ENCODE results near the gene SORCS2. TPM values are rescaled to one million over a fixed set of nuclear protein-coding genes. Genes with fewer than 3 reads are reported as not detected.
A peak's percentile ranks its signal among the peaks of the same experiment; 100 is the strongest.

The SORCS2 gene
- total RNA-seq, 1 donor from 2014 or later, result 13.4 TPM

DNA sequence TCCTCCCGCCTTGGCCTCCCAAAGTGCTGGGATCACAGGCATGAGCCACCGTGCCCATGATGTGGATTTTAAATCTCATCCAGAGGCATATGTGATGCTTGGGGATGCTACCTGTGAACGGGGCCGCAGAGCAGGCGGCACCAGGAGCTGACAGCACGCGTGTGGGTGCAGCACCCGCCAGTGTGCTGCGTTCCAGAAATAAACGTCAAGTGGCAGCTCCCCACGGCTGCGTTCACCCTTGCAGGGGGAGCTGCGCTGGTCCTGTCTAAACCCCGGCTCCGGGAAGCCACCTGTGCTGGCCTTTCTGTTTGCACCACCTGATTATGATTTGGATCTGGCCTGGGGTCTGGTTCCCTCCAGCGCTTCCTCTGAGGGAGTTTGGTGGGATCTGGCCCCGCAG is 77.8 kb downstream of the SORCS2 start:
- DNase-seq, result no peak

DNA sequence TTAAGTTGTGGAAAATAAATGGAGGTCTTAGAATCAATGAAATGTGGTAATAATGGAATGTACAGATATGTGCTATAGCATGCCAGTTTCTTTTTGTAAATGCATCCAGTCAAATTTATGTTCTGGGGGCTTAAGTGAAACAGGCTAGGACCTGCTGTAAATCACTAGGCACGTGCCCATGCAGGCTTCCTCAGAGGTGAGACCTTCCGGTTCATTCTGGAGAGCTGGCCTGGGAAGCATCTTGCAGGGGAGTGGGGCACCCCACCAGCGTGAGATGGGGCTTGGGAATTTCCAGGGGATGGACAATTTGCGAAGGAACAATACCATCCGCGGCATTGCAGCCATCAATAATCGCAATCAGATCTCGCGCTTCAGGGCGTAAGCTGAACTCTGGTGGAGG is 80.1 kb downstream of the SORCS2 start:
- no peak for DNase-seq

DNA sequence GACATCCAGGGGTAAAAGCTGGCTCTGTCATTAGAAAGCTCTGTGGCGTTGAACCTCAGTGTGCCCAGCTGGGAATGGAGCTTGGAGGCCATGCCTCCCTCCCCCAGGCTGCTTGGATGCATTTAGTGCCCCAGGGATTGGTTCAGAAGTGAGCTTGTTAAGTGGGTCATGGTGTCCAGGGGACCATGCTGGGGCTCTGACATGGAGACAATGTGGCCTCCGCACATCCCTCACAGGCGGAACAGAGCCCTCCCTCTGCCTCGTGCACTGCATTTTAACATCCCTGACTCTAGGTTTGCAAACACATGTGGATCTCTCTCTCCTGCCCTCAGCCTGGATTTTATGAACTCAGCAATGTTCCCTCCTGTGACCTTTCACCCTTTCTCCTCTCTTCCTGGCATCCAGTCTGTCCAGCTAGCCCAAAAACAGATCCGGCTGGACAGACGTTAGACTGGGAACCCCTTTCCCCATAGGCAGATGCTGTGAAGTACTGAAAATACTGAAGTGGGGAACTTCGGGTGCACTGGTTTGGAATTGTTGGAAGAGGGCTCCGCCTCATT is 81.5 kb downstream of the SORCS2 start:
- no peak for DNase-seq

DNA sequence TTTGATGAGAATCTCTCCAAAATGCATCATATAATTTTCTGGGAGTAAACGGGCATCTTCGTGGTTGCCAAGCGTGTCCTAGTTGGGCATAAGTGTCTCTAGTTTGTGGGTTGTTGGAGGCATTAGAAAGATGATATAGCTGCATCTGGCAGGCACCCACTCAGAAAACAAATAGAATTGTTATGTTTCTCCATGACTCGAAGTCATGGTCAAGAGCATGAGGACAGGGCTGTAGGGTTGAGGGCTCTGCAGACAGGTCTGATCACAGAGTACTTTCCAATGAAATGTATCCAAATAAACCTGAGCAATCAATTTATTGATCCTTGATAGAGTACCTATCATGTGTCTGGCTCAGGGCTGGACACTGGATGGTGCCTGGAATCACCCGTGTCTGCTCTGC is 82.7 kb downstream of the SORCS2 start:
- no peak for DNase-seq

DNA sequence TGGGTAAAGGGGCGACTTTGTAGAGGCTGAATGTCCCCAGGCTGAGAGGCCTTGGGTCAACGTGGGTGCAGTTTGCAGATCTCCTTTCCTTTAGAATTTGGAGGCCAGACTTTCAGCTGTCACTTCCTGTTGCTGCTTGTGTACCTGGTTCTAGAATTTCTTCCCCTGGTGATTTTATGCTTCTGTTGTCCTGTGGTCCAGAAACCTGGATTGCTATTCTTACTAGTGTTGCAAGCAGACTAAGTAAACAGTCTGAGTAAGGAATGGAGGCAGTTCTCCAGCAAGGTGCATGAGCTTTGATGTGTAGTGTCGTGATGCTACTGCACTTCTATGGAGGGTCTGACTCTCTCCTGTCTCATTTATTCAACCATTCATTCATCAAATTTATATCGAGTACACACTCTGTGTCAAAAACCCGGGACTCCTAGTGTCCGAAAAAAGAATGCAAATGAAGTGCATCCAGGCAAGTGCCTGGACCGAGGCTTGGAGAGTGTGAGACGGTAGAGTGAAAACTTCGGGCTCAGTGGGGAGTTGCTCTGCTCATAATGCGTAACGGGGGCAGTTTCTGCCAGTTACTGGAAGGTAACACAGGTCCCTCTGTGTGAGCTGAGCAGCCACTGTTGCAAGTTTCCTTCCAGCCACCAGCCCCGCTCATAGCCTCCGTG is 83.3 kb downstream of the SORCS2 start:
- no peak for DNase-seq

DNA sequence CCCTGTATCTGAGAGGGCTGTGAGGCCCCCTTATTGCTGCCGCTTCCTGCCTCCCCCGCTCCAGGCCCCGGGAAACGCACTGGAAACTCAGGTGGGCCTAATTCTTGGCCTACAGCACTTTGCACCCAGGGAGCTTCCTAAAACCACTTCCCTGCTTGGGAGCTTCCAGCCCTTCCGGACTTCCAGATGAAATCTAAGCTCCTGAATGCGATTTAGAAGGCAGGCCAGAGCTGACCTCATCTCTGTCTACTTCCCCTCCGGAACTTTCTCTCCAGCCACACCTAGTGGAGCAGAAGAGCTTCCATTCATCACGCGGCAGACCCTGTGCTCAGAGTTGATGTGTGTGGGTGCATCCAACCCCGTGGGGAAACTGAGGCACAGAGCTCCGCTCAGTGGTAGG is 84.2 kb downstream of the SORCS2 start:
- DNase-seq, result peak; percentile 67

DNA sequence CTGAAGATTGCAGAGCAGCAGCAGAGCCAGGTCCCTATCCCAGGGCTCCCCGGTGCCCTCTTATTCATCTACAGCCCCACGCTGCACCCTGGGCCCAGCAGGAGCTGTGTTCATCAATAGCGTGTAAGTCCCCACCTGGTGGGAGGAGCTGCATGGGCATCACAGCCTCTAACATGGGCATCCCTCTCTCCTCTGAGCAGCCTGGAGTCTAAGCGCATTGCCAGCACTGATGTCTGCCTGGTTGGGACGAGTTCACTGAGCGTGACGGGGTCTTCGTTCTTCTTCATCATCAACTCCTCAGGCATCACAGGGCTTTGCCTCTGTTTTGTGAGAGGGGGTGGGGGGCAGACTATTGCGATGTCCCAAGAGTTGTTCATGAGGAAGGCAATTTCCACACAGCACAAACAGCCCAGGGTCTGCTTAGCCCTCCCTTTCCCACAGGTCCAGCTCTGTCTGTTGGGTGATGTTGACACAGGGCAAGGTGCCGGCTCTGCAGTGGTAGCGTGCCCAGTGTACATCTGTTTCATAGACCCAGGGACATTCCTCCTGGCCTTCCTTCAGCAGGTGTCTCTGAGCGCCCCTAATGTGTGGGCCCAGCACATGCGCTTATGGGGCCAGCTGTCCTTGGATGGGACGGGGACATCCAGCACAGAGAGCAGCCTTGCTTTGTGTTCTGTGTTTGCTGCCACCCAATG is 85.9 kb downstream of the SORCS2 start:
- DNase-seq, result no peak

DNA sequence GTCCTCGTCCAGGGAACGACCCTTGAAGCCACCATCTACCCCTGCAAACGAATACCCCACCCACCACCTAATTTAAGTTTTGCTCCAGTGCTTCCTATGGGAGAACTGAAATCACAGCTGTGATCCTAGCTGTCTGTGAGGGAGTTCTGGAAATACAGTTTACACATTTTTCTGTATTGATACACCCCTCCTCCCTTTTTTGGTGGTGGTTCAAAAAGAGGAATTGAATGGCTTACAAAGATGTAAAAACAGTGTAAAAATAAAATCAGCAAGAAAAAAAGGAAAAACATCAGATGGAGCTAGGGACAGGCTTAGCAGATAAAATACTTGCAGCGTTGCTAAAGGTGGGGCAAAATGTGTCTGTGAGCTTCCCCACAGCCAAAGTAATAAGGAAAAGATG is 86.6 kb downstream of the SORCS2 start:
- DNase-seq, result no peak

DNA sequence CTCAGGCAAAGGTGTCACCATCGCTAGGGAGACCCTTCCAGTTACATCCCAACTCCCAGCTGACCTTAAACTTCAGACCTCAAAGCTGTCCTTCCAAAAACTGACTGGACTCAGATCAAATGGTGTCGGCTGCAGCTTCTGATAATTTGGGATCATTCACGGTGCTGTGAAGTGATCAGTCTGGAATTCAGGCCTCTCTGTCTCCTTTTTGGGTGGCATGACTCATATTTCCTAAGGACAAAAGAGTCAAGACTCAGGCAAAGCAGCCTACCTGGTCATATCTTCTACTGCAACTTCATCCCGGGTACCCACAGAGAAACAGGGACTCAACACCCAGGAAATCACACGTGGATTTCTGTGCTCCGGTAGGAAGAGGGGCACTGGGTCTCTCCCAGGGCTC is 87.6 kb downstream of the SORCS2 start:
- no peak for DNase-seq

DNA sequence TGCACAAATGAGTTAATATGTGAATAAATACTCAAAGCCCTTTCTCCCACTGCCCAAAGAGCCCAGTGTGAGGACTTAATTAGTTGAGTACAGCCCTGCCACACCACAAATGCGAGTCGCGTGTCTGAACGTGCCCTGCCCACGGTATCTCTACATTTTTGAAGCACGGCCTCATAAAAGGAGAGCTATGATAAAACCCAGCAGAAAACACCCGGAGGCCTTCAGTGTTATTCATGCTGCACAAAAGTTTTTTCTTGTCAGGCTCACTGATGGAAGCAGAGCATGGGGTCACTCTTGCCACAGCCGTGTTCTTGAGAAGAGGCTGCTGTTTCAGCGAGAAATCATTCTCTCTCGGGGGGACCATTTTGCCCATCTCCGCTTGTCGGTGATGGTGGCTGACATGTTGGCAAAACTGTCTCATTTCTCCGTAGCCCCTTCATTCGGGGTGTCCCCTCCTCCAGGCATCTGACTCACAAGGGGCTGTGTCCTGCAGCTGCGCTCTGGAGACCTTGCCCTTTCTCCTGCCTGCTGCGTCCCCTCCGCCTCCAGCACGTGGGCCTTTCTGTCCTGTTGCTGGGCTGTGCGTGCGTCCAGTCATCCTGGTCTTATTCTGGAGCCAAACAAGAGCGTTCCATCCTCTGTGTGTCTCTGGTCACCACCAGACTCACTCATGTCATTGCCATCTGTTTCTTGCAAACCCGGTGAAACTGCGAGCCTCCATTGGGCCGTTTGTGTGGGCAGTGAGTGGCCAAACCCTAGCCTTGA is 88.8 kb downstream of the SORCS2 start:
- no peak for DNase-seq

DNA sequence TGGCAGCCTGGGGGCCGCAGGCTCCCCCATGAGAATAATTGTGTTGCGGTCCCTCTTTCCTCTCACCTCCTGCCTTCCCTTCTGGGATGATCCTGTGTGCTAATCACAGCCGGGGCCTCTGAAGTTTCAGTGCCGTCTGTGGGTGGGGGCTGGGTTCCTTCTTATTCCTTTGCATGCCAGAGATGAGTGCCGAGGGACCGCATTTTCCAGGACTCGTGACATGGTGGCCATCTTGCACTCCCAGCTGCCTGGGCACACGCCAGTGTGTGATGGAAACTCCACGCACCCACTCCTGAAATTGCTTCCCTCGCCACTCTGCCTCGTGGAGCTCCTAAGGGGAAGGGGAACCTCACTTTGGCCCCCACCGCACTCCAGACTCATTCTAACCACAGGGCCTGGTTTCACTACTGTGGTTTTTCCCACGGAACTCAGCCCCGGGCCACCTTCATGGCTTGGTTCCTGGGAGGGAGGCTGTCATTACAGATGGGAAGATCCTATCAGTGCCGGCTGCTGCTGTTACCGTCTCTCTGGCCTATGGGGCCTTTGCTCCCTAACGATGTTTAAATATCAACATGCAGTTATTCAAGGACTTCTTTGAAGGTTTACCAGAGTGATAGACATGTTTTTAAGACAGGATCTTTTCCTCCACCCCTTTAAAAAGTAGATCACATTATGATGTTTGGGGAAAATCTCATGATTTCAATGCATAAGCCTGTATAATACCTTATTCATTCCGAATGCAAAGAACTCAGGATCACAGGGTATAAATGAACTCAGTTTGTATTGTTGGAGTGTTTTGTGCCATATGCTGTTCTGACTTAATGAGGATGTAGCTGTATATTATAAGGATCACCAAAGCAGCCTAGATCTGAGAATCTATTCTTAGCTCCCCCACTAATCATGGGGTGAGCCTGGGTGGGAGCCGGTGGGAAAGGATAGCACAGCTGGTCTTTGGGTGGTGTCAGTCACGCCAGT is 89.6 kb downstream of the SORCS2 start:
- no peak for DNase-seq

DNA sequence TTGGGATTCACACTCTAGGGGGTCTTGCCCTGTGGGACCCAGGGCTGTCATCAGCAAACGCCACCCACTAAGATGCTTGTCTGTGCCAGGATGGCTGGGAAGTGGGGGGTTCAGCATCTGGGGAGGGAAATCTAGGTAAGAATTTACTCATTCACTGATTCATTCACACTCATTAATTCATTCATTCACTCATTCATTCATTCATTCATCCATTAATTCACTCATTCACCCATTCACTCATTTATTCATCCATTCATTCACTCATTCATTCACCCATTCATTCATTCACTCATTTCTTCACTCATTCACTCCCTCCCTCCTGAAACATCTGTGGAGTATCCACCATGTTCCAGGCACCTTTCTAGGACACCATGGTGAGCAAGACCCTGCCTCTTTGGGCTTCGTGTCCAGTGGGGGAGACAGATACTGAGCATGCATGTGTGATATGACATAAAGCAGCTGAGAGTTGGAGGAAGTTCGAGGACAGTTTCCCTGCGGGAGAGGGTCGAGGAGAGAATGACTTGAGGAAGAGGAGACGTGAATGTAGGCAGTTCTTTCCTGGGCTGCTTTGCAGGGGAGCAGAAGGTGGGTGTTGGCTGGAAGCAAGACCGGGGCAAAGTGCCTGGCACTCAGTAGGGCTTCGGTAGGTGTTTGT is 90.6 kb downstream of the SORCS2 start:
- DNase-seq, result no peak

DNA sequence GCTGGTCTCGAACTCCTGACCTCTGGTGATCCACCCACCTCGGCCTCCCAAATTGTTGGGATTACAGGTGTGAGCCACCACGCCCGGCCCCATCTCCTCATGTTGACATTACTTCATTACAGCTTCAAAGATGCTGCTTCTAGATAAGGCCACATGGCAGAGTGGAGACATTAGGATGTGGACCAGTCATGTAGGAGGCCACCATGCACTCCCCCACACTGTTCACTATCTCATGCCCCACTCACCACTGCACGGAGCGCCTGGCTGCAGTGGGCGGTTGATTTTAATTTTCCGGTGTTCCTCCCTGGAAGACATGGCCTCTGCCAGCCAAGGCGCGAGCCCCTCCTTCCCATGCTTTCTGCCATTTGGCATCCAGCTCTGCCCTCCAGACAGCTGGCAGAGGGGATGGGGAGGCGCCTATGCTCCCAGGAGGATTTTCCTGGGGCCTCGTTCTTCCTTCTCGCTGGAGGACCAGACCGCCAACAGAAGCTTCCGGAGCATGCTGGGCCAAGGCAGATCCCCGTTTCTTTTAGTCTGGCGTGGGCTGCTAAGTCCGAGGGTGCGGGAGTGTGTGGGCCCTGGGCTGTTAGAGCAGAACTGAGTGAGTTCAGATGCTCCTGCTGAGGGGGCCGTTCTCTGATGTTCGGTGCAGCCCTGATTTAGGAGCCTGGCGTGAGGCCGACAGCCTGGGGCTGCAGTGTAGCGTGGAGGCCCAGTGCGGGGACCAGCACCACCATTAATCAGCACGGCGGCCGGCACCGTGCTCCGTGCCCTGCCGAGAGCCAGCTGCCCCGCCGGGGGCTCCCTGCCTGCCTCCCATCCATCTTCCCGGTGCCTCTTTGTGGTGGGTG is 93.1 kb downstream of the SORCS2 start:
- peak; percentile 88 for DNase-seq

DNA sequence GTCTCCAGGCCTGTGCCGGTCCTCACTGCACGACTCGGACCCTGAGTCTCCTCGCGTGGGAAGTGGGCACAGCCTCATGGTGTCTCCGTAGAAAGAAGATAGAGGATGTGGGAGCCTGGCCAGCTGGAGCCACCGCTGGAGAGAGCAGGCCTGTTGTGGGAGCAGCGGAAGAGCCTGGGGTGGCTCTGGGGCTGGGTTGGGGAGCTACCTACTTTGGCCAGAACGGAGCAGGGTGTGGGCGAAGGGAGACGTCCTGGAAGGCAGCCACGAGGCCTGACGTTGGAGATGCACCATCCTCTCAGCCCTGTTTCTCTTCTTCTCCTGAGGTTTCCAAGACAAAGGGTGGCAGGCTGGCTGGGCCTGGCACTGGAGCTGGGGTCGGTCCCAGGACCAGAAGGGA is 93.8 kb downstream of the SORCS2 start:
- DNase-seq, result no peak

DNA sequence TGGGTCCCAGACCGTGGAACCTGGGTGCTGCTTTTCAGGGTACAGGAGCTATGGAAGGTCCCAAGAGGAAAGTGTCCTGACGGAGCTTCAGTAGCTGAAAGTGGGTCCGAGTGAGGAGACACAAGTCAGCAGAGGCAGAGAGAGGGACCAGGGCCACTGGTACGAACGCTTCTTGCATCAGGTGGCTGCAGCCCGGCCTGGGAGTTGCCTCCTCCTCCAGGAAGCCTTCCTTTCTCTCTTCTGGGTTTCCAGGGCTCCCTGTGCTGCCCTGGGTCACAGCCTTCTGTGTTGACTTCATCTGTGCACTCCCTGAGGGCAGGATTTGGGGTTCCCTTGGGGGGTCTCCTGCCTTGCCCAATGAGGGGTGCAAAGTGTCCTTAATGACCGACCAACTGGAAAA is 94.5 kb downstream of the SORCS2 start:
- DNase-seq, result no peak

DNA sequence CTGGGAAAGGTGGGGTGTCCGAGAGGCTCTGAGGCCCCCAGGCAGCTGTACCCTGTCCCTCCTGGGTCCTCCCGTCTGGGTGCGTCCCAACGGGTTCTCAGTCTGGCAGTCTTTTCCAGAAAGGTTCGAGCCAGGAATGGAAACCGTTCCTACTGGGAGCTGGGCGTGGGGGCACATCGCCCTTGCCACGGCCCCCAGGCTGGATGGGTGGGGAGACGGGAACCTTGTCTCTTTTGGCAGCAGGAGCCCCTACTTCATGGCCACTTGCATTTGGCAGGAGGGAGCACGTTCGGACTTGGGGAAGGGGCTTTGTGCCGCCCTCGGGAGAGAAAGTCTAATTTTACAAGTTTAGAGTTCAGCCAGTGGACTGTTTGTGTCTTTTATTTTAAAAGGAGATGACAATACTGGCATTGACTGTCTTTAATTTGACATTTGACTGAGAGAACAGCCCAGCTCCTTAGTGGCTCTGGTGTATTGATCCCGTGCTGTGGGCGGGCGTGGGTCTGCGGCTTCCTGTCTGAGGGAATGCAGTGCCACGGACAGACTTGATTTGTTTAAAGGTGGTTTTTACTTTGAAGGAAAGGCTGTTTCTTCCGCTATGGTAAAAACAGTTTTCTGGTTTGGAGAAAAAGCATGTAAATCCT is 95.1 kb downstream of the SORCS2 start:
- no peak for DNase-seq

DNA sequence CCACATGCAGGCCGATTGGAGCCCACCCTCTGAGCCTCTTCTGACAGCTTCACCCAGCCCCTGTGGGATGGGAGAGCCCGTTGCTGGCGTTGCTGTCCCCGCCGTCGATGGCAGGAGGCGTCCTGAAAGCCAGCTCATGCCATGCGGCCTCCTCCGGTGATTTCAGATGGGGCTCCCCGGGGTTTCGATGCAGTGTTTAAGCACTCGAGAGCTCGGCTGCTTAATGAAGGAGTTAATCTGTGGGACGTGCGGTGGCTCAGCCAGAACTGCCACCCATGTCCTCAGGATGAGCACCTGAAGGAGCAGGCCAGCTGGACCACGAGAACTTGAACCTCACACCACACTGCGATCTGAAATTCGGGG is 95.6 kb downstream of the SORCS2 start:
- DNase-seq, result no peak

DNA sequence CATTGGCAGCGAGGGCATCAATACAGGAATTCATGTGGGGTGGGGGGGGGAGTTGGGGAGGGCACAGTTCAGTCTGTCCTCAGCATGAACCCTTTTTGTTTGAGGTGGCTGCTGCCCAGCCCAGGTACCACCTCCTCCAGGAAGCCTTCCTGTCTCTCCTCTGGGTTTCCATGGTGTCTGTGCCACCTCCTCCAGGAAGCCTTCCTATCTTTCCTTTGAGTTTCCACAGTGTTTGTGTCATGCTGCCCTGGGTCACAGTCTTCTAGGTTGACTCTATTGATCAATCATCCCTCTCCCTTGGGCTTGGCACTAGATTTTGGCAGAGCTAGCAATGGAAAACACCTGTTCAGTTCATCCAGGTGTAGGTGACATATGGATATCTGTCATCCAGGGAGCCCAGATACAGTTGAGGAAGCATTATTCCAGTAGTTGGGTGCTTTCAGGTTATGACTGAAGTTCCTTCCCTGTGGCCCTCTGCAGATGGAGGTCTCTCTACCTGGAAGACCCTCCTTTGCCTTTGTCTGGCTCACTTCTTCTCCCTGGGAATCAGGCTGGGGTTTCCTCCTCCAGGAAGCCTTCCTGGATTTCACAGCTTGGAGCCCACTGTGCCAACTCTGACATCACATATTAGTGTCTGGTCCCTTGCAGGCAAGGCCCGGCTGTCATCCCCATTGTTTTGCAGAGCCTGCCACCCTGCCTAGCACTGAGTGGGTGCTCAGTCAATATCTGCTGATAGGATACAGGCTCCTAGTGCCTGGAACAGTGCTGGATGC is 96.6 kb downstream of the SORCS2 start:
- DNase-seq, result no peak

DNA sequence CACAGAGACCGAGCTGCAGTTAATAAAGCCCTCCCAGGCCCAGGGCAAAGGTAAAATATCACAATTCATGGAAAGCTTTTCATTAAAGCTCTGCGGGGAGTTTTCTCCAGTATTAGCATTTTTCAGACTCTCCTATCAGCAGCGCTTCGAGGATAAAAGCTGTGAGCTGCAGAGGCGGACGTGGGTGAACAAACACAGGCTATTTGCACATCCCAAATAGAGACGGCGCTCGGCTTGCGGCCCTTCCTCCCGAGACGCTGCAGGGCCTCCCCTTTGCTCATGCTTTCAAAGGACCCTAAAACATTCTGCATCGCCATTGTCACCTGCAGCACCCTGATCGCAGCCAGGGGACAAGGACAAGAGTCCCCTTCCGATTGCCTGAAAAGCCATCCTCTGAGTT is 97.3 kb downstream of the SORCS2 start:
- DNase-seq, result no peak
